Activated CD4-positive, alpha-beta memory T cell treated with anti-CD3 and anti-CD28 coated beads, Interleukin-2, amount 10 ng/mL, durations not matched to agents 7 days and 5 days (primary cell): ENCODE results near the gene AGBL3. TPM values are rescaled to one million over a fixed set of nuclear protein-coding genes. Genes with fewer than 3 reads are reported as not detected.

ENCODE experiments used
- CTCF ChIA-PET: fragments of 350-600 bp; sonication (Branson Sonifier 250); formaldehyde crosslinking; loops from one replicate; lab custom pipeline; 2021; ENCODE audit warnings: antibody characterized with exemption, inconsistent platforms; lab: Charles Lee
- POLR2A ChIA-PET: fragments of 350-600 bp; sonication (Branson Sonifier 250); formaldehyde crosslinking; loops from one replicate; lab custom pipeline; 2021; ENCODE audit warnings: antibody characterized with exemption; lab: Charles Lee
- DNase-seq: peaks from one replicate; pipeline ENCODE4 v3.0.0-alpha.2; 2020
- H3K27ac Mint-ChIP-seq: one replicate; pipeline ENCODE4 v1.8.0; 2021; ENCODE audit warnings: mild to moderate bottlenecking, mixed read lengths
- H3K27me3 Mint-ChIP-seq: one replicate; pipeline ENCODE4 v1.8.0; 2021; ENCODE audit warnings: mixed read lengths
- H3K36me3 Mint-ChIP-seq: one replicate; pipeline ENCODE4 v1.8.0; 2021; ENCODE audit warnings: low read depth, mixed read lengths
- H3K4me1 Mint-ChIP-seq: one replicate; pipeline ENCODE4 v1.8.0; 2021; ENCODE audit warnings: mixed read lengths
- H3K4me3 Mint-ChIP-seq: one replicate; pipeline ENCODE4 v1.8.0; 2021; ENCODE audit warnings: mild to moderate bottlenecking, mixed read lengths
- H3K9me3 Mint-ChIP-seq: one replicate; pipeline ENCODE4 v1.8.0; 2021; ENCODE audit warnings: mixed read lengths
- total RNA-seq, 2 experiments: library from RNA; stranded (reverse); gene quantifications; one replicate each; pipeline ENCODE4 v1.2.3, GENCODE V29; 2021

The AGBL3 gene
- total RNA-seq, 2 experiments from 2014 or later = 2.8 to 3.4 TPM

GRCh38 chr7:134985894-134986362 lies 380 bp upstream of the AGBL3 start:
- Mint-ChIP-seq H3K27me3 (no peaks in the 10 kb centered on the region), H3K27ac (peak overlapping the region; percentile 90), H3K36me3 (peaks cover 14% of the 10 kb centered on the region), H3K4me3 (peak overlapping the region; percentile 98), H3K4me1 (peaks cover 31% of the 10 kb centered on the region), H3K9me3 (peaks cover 3% of the 10 kb centered on the region)
- ChIA-PET POLR2A (interaction anchor here (0.7 to 4.3 kb wide), 10 partner anchors 10 to 1081 kb away, joined by 3 to 32 read pairs (median 4); partner anchors contain the start of genes BPGM, CYREN, TMEM140 and WDR91), CTCF (interaction anchor here (0.6 to 4.6 kb wide), 29 partner anchors 10 to 475 kb away, joined by 3 to 58 read pairs (median 4); partner anchors contain the start of genes CYREN, TMEM140 and WDR91)
- no peak for DNase-seq

GRCh38 chr7:134988161-134988560 lies 1.9 kb downstream of the AGBL3 start:
- peaks cover 23% of the 10 kb centered on the region for H3K36me3 Mint-ChIP-seq
- no peaks in the 10 kb centered on the region for H3K9me3 Mint-ChIP-seq
- POLR2A ChIA-PET = interaction anchor here (1.1 to 4.3 kb wide), 3 partner anchors 160 to 343 kb away, joined by 5 to 32 read pairs (median 11); partner anchors contain the start of genes BPGM and TMEM140
- CTCF ChIA-PET = interaction anchor here (1.5 to 4.6 kb wide), 5 partner anchors 109 to 222 kb away, joined by 4 to 58 read pairs (median 20); partner anchors contain the start of genes CYREN, TMEM140 and WDR91
- DNase-seq = no peak
- H3K4me1 Mint-ChIP-seq = peaks cover 42% of the 10 kb centered on the region
- H3K4me3 Mint-ChIP-seq = no peak overlapping the region
- no peaks in the 10 kb centered on the region for H3K27me3 Mint-ChIP-seq
- no peak overlapping the region for H3K27ac Mint-ChIP-seq

- Mint-ChIP-seq H3K36me3 (peaks cover 41% of the 10 kb centered on the region), H3K4me1 (peaks cover 34% of the 10 kb centered on the region), H3K4me3 (no peak overlapping the region), H3K9me3 (no peaks in the 10 kb centered on the region), H3K27ac (no peak overlapping the region), H3K27me3 (no peaks in the 10 kb centered on the region)
- ChIA-PET POLR2A (interaction anchor here (1.3 to 2.0 kb wide), 2 partner anchors 156 to 177 kb away, joined by 5 read pairs; partner anchors contain the start of gene TMEM140), CTCF (no interaction called here)
- DNase-seq = no peak
These were observed 5.4 kb downstream of the AGBL3 start for GRCh38 chr7:134991469-134992339.

- ChIA-PET POLR2A (interaction anchor here (1.2 to 2.0 kb wide), 3 partner anchors 9 to 176 kb away, joined by 4 to 5 read pairs (median 5); partner anchors contain the start of gene TMEM140), CTCF (no interaction called here)
- no peak for DNase-seq
- H3K4me3 Mint-ChIP-seq = no peak overlapping the region
- H3K36me3 Mint-ChIP-seq = peaks cover 42% of the 10 kb centered on the region
- no peak overlapping the region for H3K27ac Mint-ChIP-seq
- peaks cover 27% of the 10 kb centered on the region for H3K4me1 Mint-ChIP-seq
- H3K9me3 Mint-ChIP-seq = no peaks in the 10 kb centered on the region
- H3K27me3 Mint-ChIP-seq = no peaks in the 10 kb centered on the region
These were observed 6.4 kb downstream of the AGBL3 start for GRCh38 chr7:134992626-134993179.

DNA sequence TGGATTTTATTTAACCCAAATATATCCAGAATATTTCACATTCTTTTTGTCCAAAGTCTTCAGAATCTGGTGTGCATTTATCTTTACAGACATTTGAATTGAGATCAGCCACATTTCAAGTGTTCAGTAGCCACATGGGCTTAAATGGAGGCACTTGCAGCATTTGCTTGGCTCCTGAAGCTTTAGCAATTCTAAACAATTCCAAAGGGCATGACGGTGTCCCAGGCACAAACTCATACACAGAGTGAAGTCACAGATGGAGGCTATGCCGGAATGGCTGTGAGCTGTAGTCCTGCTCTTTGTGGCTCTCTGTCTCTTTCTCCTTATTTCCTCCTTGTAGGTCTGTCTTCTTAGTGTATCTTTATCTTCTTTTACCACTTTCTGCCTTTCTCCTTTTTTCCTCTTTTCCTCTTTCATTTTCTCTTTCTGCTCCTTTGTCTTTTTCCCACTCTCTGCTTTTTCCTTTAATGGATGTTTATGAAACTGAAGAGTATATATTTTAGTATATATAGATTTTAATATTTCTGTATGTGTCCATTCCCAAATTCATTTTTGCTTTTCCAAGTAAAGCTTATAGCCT lies 7.7 kb downstream of the AGBL3 start:
- no peak overlapping the region for H3K27ac Mint-ChIP-seq
- DNase-seq = no peak
- H3K4me1 Mint-ChIP-seq = peaks cover 24% of the 10 kb centered on the region
- CTCF ChIA-PET = no interaction called here
- H3K27me3 Mint-ChIP-seq = no peaks in the 10 kb centered on the region
- no peaks in the 10 kb centered on the region for H3K9me3 Mint-ChIP-seq
- POLR2A ChIA-PET = interaction anchor here (0.8 to 2.0 kb wide), 3 partner anchors 7 to 177 kb away, joined by 3 to 5 read pairs (median 4); partner anchors contain the start of genes CYREN and TMEM140
- H3K4me3 Mint-ChIP-seq = no peak overlapping the region
- peaks cover 43% of the 10 kb centered on the region for H3K36me3 Mint-ChIP-seq

DNA sequence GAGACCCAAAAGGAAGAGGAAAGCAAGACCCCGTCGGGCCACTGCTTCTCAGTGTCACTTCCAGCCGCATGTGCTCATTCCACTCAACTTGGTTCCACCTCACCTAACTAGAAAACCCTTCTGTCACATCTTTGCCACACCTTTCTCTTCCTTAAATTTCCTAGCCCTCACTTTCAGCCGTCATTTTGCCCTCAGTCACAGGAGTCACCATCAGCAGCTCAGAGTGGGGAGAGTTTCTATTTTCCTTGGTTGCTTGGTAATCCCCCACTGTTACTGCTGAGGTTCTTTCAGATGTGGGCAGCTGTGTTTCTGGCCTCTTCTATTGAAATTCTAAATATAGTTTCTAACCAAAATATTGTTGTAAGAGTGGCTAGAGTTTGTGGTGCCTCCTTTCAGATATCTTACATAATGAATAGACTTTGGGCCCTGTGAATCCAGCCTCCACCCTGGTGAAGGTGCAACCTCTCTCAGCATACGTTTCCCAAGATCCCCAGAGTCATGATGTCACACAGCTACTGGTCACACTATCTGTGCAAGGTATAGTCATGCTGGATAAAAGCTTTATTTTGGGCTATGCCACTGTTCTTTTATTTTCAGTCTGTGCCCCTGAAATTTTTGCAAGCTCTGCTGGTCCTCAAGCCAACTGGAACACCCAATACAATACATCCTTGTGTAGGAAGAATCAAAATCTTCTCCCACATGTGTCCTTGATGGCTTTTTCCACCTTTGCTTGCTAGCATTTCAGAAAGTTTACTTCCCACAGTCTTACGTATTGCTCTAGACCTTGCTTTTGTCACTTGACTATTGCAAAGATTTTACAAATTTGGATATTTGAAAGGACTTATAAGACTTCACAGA lies 9.2 kb downstream of the AGBL3 start:
- POLR2A ChIA-PET = interaction anchor here (2.8 kb wide), 1 partner anchor 9 kb away, joined by 10 read pairs; the partner anchor contains the start of gene AGBL3
- H3K9me3 Mint-ChIP-seq = no peaks in the 10 kb centered on the region
- no peak overlapping the region for H3K27ac Mint-ChIP-seq
- H3K36me3 Mint-ChIP-seq = peaks cover 36% of the 10 kb centered on the region
- CTCF ChIA-PET = interaction anchor here (3.2 kb wide), 1 partner anchor 9 kb away, joined by 13 read pairs; the partner anchor contains the start of gene AGBL3
- H3K27me3 Mint-ChIP-seq = no peaks in the 10 kb centered on the region
- no peak overlapping the region for H3K4me3 Mint-ChIP-seq
- H3K4me1 Mint-ChIP-seq = peaks cover 16% of the 10 kb centered on the region
- no peak for DNase-seq

- H3K27ac Mint-ChIP-seq = no peak overlapping the region
- no peaks in the 10 kb centered on the region for H3K9me3 Mint-ChIP-seq
- POLR2A ChIA-PET = interaction anchor here (2.8 kb wide), 1 partner anchor 10 kb away, joined by 10 read pairs; the partner anchor contains the start of gene AGBL3
- no peaks in the 10 kb centered on the region for H3K27me3 Mint-ChIP-seq
- H3K4me3 Mint-ChIP-seq = no peak overlapping the region
- H3K4me1 Mint-ChIP-seq = peaks cover 11% of the 10 kb centered on the region
- no peak for DNase-seq
- peaks cover 29% of the 10 kb centered on the region for H3K36me3 Mint-ChIP-seq
- CTCF ChIA-PET = interaction anchor here (3.2 kb wide), 1 partner anchor 10 kb away, joined by 13 read pairs; the partner anchor contains the start of gene AGBL3
These were observed 9.8 kb downstream of the AGBL3 start for GRCh38 chr7:134996097-134996550.

GRCh38 chr7:134997214-134997885 lies 11.0 kb downstream of the AGBL3 start:
- Mint-ChIP-seq H3K36me3 (peaks cover 25% of the 10 kb centered on the region), H3K27ac (no peak overlapping the region), H3K9me3 (no peaks in the 10 kb centered on the region), H3K4me1 (peaks cover 8% of the 10 kb centered on the region), H3K4me3 (no peak overlapping the region), H3K27me3 (no peaks in the 10 kb centered on the region)
- no peak for DNase-seq
- CTCF ChIA-PET = interaction anchor here (3.2 kb wide), 1 partner anchor 11 kb away, joined by 13 read pairs; the partner anchor contains the start of gene AGBL3
- POLR2A ChIA-PET = interaction anchor here (2.8 kb wide), 1 partner anchor 11 kb away, joined by 10 read pairs; the partner anchor contains the start of gene AGBL3

DNA sequence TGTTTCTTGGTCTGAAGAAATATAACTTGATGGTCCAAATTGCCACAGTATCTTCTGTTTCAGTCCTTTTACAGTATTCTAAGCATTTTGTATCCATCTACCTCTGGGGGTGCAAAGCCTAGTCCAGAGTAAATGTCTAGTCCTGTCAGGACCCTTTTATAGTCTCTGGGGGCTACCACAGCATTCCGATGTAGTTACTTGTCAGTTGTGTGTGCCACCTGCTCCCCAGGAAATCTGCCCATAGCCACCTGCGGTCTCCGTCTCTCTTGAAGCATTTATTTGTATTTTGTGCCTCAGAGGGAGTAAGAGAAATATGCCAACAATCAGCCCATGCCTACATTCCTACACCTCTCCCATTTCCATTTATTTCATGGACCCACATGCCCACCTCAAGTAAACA lies 12.8 kb downstream of the AGBL3 start:
- CTCF ChIA-PET = interaction anchor here (3.2 kb wide), 1 partner anchor 13 kb away, joined by 13 read pairs; the partner anchor contains the start of gene AGBL3
- Mint-ChIP-seq H3K4me3 (no peak overlapping the region), H3K9me3 (no peaks in the 10 kb centered on the region), H3K4me1 (peaks cover 2% of the 10 kb centered on the region), H3K27ac (no peak overlapping the region), H3K36me3 (peaks cover 17% of the 10 kb centered on the region), H3K27me3 (no peaks in the 10 kb centered on the region)
- POLR2A ChIA-PET = no interaction called here
- no peak for DNase-seq

DNA sequence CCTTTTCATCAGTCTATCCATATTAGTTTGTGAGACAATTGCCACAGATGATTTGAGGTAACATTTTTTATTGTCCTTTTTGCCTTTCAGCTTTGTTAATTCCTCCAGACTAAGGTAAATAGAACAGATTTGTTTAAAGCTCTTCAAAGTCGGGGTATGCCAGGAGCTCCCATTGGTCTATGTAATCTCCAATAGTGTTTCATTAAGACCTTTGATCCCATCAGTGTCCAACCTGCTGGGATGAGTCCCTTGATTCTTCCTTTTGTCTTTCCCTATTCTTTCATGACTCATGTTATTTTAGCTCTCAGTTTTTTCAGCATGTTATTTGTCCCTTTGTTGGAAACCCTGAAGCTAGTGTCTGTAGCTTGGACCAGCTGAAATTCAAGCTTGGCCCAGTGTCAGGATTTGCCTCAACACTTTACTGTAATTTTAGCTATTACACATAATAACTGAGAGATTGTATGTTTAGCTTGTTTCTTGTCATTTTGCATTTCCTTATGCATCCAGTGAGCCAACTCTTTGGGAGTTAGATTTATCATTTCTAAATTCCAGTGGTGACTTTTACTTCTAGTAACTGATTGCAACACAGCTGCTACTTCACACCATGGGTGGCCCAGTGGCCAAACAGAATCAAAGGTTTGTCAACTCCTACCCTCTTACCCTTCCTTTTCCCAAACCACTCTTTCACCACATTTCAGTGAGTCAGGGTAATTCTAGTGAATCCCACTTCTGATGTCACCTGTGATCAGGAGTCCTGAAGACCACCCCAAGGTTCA lies 15.3 kb downstream of the AGBL3 start:
- CTCF ChIA-PET = interaction anchor here (1.0 kb wide), 1 partner anchor 16 kb away, joined by 6 read pairs; the partner anchor contains the start of gene AGBL3
- POLR2A ChIA-PET = interaction anchor here (0.5 to 1.5 kb wide), 2 partner anchors 8 to 673 kb away, joined by 3 to 4 read pairs; no protein-coding TSS in a partner anchor
- H3K27me3 Mint-ChIP-seq = peaks cover 2% of the 10 kb centered on the region
- no peaks in the 10 kb centered on the region for H3K4me1 Mint-ChIP-seq
- no peak overlapping the region for H3K27ac Mint-ChIP-seq
- no peak overlapping the region for H3K4me3 Mint-ChIP-seq
- peaks cover 6% of the 10 kb centered on the region for H3K36me3 Mint-ChIP-seq
- no peak for DNase-seq
- H3K9me3 Mint-ChIP-seq = no peaks in the 10 kb centered on the region
